GM18951 (cell line): ENCODE results near the gene EIF4G3.
"Not testable (repeated sequence)": the region's sequence is repeated elsewhere in the genome, so short reads cannot be mapped to it uniquely, and the experiment has no call there.

ENCODE experiments used
- POLR2A ChIP-seq: IDR thresholded peaks from 4 replicates; pipeline ENCODE4 v1.6.1; 2011; ENCODE audit warnings: mild to moderate bottlenecking; ENCODE audit not compliant: insufficient read length, insufficient read depth; ENCODE audit errors: extremely low read depth
- in situ Hi-C: fragments of 300-500 bp; cut with MboI; formaldehyde crosslinking; loops from one replicate; pipeline ENCODE4 v1.12.0; 2022; ENCODE audit warnings: low sequenced_read_pairs, mixed read lengths, inconsistent platforms; ENCODE audit not compliant: unreplicated experiment

The EIF4G3 gene

GRCh38 chr1:20834192-20834591, 342.5 kb downstream of the EIF4G3 start:
- TF ChIP-seq POLR2A: no peak
- in situ Hi-C loops: no loop called here

DNA sequence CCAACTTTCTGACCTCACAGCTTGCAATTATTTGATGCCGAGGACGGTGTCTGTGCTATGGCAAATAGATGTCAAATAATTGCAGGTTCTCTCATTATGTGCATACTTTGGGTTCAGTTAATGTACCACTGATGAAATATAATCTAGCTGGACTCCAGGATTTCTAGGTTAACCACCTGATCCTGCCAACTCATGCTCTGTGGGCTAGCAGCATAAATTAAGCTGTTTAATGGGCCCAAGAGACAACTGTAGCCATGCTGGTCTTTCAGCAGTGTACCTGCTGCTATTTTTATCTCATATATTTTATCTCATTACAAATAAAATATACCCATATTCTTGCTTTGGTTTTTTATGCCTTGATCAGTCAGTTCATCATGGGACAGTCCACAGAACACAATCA, 346.3 kb downstream of the EIF4G3 start:
- in situ Hi-C loops: no loop called here
- no peak for TF ChIP-seq POLR2A

GRCh38 chr1:20829946-20830345, 346.8 kb downstream of the EIF4G3 start:
- in situ Hi-C loops: no loop called here
- TF ChIP-seq POLR2A: no peak

DNA sequence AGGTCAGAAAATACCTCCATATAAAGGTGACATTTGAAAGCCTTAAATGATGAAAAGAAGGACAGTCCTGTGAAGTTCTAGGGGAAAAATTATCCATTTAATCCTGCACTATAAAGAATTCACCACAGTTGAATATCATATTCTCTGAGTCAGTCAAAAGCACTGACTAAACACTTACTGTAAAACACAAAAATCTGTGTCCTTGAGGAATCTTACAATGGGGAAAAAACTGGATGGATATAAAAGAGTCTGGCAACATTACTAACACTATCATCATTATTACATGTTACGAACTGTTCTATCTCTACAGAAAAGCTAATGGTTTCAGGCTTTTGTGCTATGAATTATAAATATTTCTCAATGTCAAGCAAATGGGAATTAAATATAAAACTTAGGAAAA, 347.2 kb downstream of the EIF4G3 start:
- TF ChIP-seq POLR2A: no peak
- in situ Hi-C loops: no loop called here

DNA sequence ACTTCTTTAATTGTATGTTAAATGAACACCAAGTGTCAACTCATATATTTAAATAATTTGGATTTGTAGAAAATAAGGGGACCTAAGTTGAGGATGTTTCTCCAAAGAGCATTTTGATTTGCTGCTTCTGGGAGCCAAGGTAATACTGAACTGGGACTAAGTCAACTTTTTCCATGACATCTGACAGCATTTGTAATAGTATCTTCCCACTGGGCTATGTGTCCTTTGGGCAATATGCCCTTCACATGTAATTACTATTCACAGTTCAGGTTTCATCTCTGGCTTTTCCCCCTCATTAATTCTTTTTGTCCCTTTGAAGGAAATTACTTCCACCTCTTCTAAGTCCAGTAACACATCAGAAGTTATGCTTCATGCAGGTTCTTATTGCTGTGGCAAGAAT, 352.9 kb downstream of the EIF4G3 start:
- in situ Hi-C loops: no loop called here
- no peak for TF ChIP-seq POLR2A

DNA sequence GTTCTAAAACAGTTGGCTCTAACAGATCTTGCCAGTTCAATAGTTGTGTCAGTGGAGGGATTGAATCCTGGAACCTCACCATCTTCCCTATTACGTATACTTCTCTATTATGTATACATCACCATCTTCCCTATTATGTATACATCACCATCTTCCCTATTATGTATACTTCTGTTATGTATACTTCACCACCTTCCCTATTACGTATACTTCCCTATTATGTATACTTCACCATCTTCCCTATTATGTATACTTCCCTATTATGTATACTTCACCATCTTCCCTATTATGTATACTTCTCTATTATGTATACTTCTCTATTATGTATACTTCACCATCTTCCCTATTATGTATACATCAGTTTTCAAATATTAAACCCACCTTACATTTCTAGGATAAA, 355.2 kb downstream of the EIF4G3 start:
- in situ Hi-C loops: no loop called here
- TF ChIP-seq POLR2A: no peak

DNA sequence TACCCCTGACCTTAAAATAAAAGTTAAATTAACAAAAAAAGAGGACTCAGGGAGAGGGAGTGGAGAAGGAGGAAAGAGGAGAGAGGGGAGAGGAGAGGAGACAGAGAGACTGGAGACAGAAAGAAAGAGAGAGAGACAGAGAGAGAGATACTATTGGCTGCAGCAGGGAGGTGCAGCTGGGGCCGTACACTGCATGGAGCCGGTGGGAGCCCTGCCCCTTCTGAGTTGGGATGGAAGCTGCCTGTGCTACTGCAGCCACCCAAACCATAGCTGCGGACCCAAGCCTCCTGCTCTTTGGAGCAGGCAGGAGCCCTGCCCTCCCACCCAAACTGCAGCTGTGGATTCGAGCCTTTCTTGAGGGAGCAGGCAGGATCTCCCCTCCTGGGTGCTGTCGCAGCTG, 356.9 kb downstream of the EIF4G3 start:
- in situ Hi-C loops: no loop called here
- no peak for TF ChIP-seq POLR2A

DNA sequence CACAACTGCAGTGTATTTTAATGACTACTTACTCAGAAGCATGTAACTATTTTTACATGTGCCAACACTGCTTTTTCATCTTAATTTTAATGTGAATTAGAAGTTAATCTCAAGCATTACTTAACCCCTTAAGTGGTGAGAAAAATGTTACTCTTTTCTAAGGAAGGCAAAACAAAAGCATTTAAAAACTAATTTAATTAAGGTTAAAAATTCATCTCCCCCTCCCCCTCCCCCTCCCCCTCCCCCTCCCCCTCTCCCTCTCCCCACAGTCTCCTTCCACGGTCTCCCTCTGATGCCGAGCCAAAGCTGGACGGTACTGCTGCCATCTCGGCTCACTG, 362.2 kb downstream of the EIF4G3 start:
- TF ChIP-seq POLR2A: no peak
- in situ Hi-C loops: no loop called here

GRCh38 chr1:20811916-20812315, 364.8 kb downstream of the EIF4G3 start:
- in situ Hi-C loops: no loop called here
- no peak for TF ChIP-seq POLR2A

- in situ Hi-C loops: no loop called here
- TF ChIP-seq POLR2A: no peak
Measured at GRCh38 chr1:20793236-20793635, 383.5 kb downstream of the EIF4G3 start.

- TF ChIP-seq POLR2A: no peak
- in situ Hi-C loops: no loop called here
Measured at GRCh38 chr1:20792196-20792595, 384.5 kb downstream of the EIF4G3 start.

DNA sequence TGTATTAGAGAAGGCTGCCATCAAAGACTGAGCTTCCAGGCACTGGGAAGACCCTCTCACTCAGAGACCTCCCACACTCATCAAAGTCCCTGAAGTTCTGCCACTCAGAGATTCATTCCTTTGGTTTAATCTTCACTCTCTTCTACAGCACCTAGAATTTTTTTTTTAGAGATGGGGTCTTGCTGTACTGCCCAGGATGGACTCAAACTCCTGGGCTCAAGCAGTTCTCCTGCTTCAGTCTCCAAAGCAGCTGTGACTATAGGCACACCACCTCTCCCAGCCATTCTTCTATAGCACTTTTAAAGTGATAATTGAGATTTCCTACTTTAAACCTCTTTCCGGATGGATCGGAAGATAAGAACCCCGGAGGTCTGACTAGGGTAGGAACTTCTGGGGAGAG, 385.9 kb downstream of the EIF4G3 start:
- TF ChIP-seq POLR2A: no peak
- in situ Hi-C loops: no loop called here

DNA sequence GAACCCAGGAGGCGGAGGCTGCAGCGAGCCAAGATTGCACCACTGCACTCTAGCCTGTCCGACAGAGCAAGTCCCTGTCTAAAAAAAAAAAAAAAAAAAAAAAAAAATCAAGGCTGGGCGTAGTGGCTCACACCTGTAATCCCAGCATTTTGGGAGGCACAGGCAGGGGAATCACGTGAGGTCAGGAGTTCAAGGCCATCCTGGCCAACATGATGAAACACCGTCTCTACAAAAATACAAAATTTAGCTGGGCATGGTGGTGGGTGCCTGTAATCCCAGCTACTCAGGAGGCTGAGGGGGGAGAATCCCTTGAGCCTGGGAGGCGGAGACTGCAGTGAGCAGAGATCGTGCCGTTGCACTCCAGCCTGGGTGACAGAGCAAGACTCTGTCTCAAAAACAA, 387.1 kb downstream of the EIF4G3 start:
- in situ Hi-C loops: not testable (repeated sequence)

GRCh38 chr1:20787840-20788795, 388.6 kb downstream of the EIF4G3 start:
- TF ChIP-seq POLR2A: no peak
- in situ Hi-C loops: no loop called here
